ENCODE results near the gene SREK1IP1.
"Not testable (repeated sequence)": the region's sequence is repeated elsewhere in the genome, so short reads cannot be mapped to it uniquely, and the experiment has no call there.

- not testable (repeated sequence) for TF ChIP-seq CTCF (conservative IDR thresholded peaks at IDR 0.05); ZFX (IDR thresholded peaks at IDR 0.05)
These were observed 62.4 kb downstream of the SREK1IP1 start for GRCh38 chr5:64706074-64706473.
